GM23248 (cell line): ENCODE data around the gene COL4A4. TPM values are rescaled to one million over a fixed set of nuclear protein-coding genes. Genes with fewer than 3 reads are reported as not detected.

ENCODE experiments used
- DNase-seq: peaks from one replicate; pipeline ENCODE4 v3.0.0-alpha.2; 2015
- H2AFZ ChIP-seq: fragments of 200-600 bp; sonication (generic); 2 replicates; pipeline ENCODE4 v1.6.1; 2016; ENCODE audit warnings: antibody characterized with exemption
- H3F3A ChIP-seq: fragments of 200-600 bp; sonication (generic); 2 replicates; pipeline ENCODE4 v1.6.1; 2016; ENCODE audit warnings: mild to moderate bottlenecking, antibody characterized with exemption, mixed run types; ENCODE audit not compliant: insufficient read depth
- H3K27ac ChIP-seq: fragments of 200-600 bp; sonication (generic); 2 replicates; pipeline ENCODE4 v1.5.1; 2016; ENCODE audit warnings: mild to moderate bottlenecking
- H3K27me3 ChIP-seq: fragments of 200-600 bp; sonication (generic); replicated peaks from 2 replicates; pipeline ENCODE4 v1.6.1; 2016; ENCODE audit warnings: mild to moderate bottlenecking; ENCODE audit not compliant: insufficient read depth
- H3K36me3 ChIP-seq: fragments of 200-600 bp; sonication (generic); 2 replicates; pipeline ENCODE4 v1.6.1; 2016; ENCODE audit warnings: low read depth, mild to moderate bottlenecking
- H3K4me1 ChIP-seq: fragments of 200-600 bp; sonication (generic); 2 replicates; pipeline ENCODE4 v1.6.1; 2016; ENCODE audit warnings: mild to moderate bottlenecking; ENCODE audit not compliant: insufficient read depth
- H3K4me2 ChIP-seq: fragments of 200-600 bp; sonication (generic); one replicate; pipeline ENCODE4 v1.6.1; 2016; ENCODE audit warnings: mild to moderate bottlenecking; ENCODE audit not compliant: unreplicated experiment
- H3K4me3 ChIP-seq: fragments of 200-600 bp; sonication (generic); 2 replicates; pipeline ENCODE4 v1.5.1; 2016; ENCODE audit warnings: mild to moderate bottlenecking
- H3K79me2 ChIP-seq: fragments of 200-600 bp; sonication (generic); 2 replicates; pipeline ENCODE4 v1.6.1; 2016; ENCODE audit warnings: mild to moderate bottlenecking; ENCODE audit not compliant: insufficient read depth
- H3K9ac ChIP-seq: fragments of 200-600 bp; sonication (generic); 2 replicates; pipeline ENCODE4 v1.6.1; 2016; ENCODE audit warnings: mild to moderate bottlenecking
- H3K9me2 ChIP-seq: fragments of 200-600 bp; sonication (generic); 2 replicates; pipeline ENCODE4 v1.6.1; 2016; ENCODE audit warnings: mixed run types, mild to moderate bottlenecking, moderate library complexity; ENCODE audit not compliant: insufficient read depth
- H3K9me3 ChIP-seq: fragments of 200-600 bp; sonication (generic); one replicate; pipeline ENCODE4 v1.6.1; 2017; ENCODE audit warnings: low read depth
- H4K20me1 ChIP-seq: fragments of 200-600 bp; sonication (generic); 2 replicates; pipeline ENCODE4 v1.6.0; 2016; ENCODE audit not compliant: insufficient read depth
- EZH2 ChIP-seq: fragments of 200-600 bp; sonication (generic); IDR thresholded peaks from 2 replicates; pipeline ENCODE4 v1.6.1; 2018; ENCODE audit warnings: antibody characterized with exemption, mild to moderate bottlenecking; ENCODE audit not compliant: insufficient read depth, poor library complexity, severe bottlenecking
- EZH2phosphoT487 ChIP-seq: fragments of 200-600 bp; sonication (generic); IDR thresholded peaks from 2 replicates; pipeline ENCODE4 v1.6.1; 2018; ENCODE audit warnings: antibody characterized with exemption, moderate library complexity, mild to moderate bottlenecking, low read depth; ENCODE audit not compliant: insufficient read depth
- WGBS, 2 experiments: methylation state at CpG; one replicate each; pipeline ENCODE4 v1.1.6; 2015 to 2017; ENCODE audit warnings: low lambda C conversion rate in 2 of 2, low coverage in 1 of 2; ENCODE audit errors: missing lambda C conversion rate in 2 of 2; 5-methylcytosine and 5-hydroxymethylcytosine counted together
- in situ Hi-C: fragments of 300-500 bp; cut with MboI; formaldehyde crosslinking; loops from 2 replicates; pipeline ENCODE4 v1.15.0; 2020
- polyA plus RNA-seq: library from polyadenylated mRNA; unstranded; fragments of >200 nt; fragmentation: Nextera tagmentation; extraction: Ambion mirVana; gene quantifications from 2 replicates; pipeline ENCODE4 v1.2.1, GENCODE V29; 2016
- total RNA-seq: library from RNA; depleted of rRNA; stranded (reverse); fragments of >200 nt; shearing (Covaris generic); gene quantifications from 2 replicates; pipeline ENCODE4 v1.2.3, GENCODE V29; 2014

Gene COL4A4
- total and polyA plus RNA-seq, 2 experiments from 2014 or later, result 0.36 to 0.76 TPM

DNA sequence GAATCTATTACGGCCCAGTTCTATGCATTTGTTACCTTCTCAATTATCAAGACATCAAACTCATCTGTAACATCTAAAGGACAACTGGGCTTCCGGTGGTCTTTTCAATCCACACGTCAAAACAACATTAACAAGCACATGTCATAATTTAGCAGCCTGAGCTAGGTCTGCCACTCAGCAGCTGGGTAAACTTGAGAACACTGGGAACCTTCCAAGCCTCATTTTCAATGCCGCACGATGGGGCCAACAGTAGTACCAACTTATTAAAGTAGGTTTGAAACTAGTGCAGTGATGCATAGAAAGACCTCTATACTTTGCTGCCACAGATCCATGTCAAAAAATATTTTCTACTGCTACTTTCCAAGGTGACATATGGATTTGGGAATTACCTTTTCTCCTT is 60.4 kb downstream of the COL4A4 start:
- Histone ChIP-seq H3K27ac (no peak overlapping the region), H3K9me3 (no peaks in the 10 kb centered on the region), H3K4me2 (no peak overlapping the region), H3K36me3 (no peaks in the 10 kb centered on the region), H4K20me1 (no peaks in the 10 kb centered on the region), H3K4me1 (no peaks in the 10 kb centered on the region), H2AFZ (no peak overlapping the region), H3K9me2 (no peaks in the 10 kb centered on the region), H3K79me2 (no peaks in the 10 kb centered on the region), H3K4me3 (no peak overlapping the region), H3K27me3 (no peaks in the 10 kb centered on the region), H3K9ac (no peak overlapping the region), H3F3A (no peaks in the 10 kb centered on the region; the same call in 1 of the 2 replicates)
- in situ Hi-C loops, result loop anchor here (10.0 kb wide), 1 partner anchor 1429 kb away; no protein-coding TSS in a partner anchor
- TF ChIP-seq EZH2, result no peak
- TF ChIP-seq EZH2phosphoT487, result no peak
- 58 to 60% methylated on average over 5 of the region's 5 CpGs for WGBS, 2 experiments
- no peak for DNase-seq

DNA sequence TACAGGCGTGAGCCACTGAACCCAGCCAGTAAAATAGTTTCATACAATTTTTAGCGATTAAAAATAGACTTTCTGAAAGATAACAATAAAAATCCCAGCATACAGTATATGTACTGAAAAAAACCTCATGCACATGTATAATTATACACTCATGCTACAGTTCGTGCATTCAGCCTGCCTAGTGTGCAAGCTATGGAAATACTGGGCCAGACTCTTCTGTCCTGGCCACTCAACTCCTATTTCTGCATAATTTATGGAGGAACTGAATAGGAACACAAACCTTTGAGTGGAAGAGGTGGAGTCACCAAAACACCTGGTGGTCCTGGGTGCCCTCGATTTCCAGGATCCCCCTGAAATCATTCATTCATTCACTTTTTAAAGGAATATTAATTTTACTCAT is 64.7 kb downstream of the COL4A4 start:
- no peaks in the 10 kb centered on the region for H3K4me1 ChIP-seq
- H3K9ac ChIP-seq, result no peak overlapping the region
- H2AFZ ChIP-seq, result no peak overlapping the region
- DNase-seq, result no peak
- in situ Hi-C loops, result no loop called here
- no peak overlapping the region for H3K4me3 ChIP-seq
- WGBS, 2 experiments, result 70 to 86% methylated on average over 4 of the region's 4 CpGs
- H3K9me3 ChIP-seq, result no peaks in the 10 kb centered on the region
- H3K27me3 ChIP-seq, result no peaks in the 10 kb centered on the region
- TF ChIP-seq EZH2, result no peak
- TF ChIP-seq EZH2phosphoT487, result no peak
- H3K27ac ChIP-seq, result no peak overlapping the region
- H3F3A ChIP-seq, result no peaks in the 10 kb centered on the region
- H3K79me2 ChIP-seq, result no peaks in the 10 kb centered on the region
- no peaks in the 10 kb centered on the region for H3K36me3 ChIP-seq
- no peak overlapping the region for H3K4me2 ChIP-seq
- no peaks in the 10 kb centered on the region for H3K9me2 ChIP-seq
- H4K20me1 ChIP-seq, result no peaks in the 10 kb centered on the region

DNA sequence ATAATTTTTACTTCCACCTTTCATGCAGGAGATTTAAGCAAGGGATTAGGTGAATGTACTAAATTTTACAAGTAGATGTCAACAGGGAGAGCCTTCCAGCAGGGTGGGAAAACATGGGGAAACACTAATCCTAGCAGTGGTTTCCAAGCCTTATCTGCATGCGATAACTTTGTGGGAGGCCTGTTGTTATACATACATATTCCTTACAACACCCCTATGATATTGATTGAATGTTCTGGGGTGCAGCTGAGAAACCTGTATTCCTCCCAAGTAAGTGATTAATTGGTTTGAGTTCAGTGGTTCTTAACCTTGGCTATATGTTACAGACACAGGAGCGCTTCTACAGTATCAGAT is 65.9 kb downstream of the COL4A4 start:
- Histone ChIP-seq H3K36me3 (no peaks in the 10 kb centered on the region), H4K20me1 (no peaks in the 10 kb centered on the region), H3K9me3 (no peaks in the 10 kb centered on the region), H3K4me2 (no peak overlapping the region), H3K9me2 (no peaks in the 10 kb centered on the region), H3K9ac (no peak overlapping the region), H3K4me1 (no peaks in the 10 kb centered on the region), H3K27ac (no peak overlapping the region), H3K27me3 (no peaks in the 10 kb centered on the region), H3K4me3 (no peak overlapping the region), H3F3A (no peaks in the 10 kb centered on the region), H3K79me2 (no peaks in the 10 kb centered on the region), H2AFZ (no peak overlapping the region)
- WGBS, 2 experiments, result 85 to 95% methylated on average over 2 of the region's 2 CpGs
- in situ Hi-C loops, result no loop called here
- no peak for DNase-seq
- TF ChIP-seq EZH2phosphoT487 (no peak), EZH2 (no peak)

DNA sequence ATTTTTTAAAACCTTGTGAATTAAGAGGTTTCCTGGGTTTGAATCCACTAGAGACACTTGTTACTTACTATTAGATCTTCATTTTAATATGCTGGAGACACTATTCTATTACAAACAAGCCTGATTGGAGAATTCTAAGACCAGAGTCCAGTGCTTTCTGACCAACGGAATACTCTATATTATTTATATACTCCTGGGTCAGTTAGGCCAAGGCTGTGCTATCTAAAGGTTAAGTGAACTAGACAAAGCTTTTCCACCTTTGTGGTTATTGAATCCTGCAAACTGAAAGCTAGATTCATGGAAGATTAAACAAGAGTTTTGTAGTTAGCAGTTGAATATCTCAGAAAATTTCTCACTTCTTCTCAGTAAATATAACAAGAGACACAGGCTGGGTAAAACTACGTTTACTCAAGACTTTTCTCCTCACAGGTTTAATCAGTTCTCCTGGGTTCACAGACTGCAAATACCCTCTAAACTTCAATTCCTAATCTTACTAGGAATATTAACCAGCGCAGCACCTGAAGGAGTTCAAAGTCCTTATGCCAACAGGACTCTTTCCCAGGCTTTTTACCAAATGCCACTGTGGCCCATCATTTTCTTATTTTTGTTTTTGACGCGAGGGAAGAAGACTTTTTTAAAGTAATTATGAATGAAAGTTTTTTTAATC is 66.4 kb downstream of the COL4A4 start:
- Histone ChIP-seq H3K36me3 (no peaks in the 10 kb centered on the region), H2AFZ (no peak overlapping the region), H3K9ac (no peak overlapping the region), H4K20me1 (no peaks in the 10 kb centered on the region), H3K27ac (no peak overlapping the region), H3F3A (no peaks in the 10 kb centered on the region), H3K4me2 (no peak overlapping the region), H3K4me1 (no peaks in the 10 kb centered on the region), H3K9me2 (no peaks in the 10 kb centered on the region), H3K79me2 (no peaks in the 10 kb centered on the region), H3K27me3 (no peaks in the 10 kb centered on the region), H3K9me3 (no peaks in the 10 kb centered on the region), H3K4me3 (no peak overlapping the region)
- 79 to 81% methylated on average over 5 of the region's 5 CpGs for WGBS, 2 experiments
- in situ Hi-C loops, result no loop called here
- DNase-seq, result no peak
- TF ChIP-seq EZH2 (no peak), EZH2phosphoT487 (no peak)
